ENCODE measurements around the gene RNF112. TPM values are rescaled to one million over a fixed set of nuclear protein-coding genes. Genes with fewer than 3 reads are reported as not detected.
"Not testable (repeated sequence)": the region's sequence is repeated elsewhere in the genome, so short reads cannot be mapped to it uniquely, and the experiment has no call there.

RNF112 gene
- total RNA-seq, 2 donors from 2014 or later = 2.8 to 8.3 TPM

DNA sequence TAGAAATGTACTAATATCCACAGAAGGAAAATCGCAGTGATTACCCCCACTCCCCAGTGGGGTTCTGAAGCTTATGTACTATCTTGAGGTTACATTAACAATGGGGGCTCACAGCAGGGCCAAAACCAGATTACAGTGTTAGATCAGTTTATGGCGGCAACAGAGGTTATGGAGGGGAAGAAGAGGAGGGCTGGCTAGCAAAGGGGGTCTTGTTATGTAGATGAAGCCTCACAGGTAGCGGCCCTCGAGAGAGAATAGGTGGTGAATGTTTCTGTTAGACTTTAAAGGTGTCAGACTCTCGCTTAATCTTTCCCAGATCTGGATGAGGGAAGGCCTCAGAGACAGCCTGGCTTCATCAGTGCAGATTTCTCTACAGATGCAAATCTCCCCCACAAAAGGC, 22.2 kb downstream of the RNF112 start:
- Histone ChIP-seq H3K4me3 (no peak overlapping the region), H3K4me1 (ENCODE audit: control insufficient read depth in 1 of 2, low read depth in 2 of 2) (no peaks in the 10 kb centered on the region), H3K27ac (no peak overlapping the region), H3K9me3 (no peaks in the 10 kb centered on the region), H3K27me3 (replicated peaks; ENCODE audit: insufficient read depth) (no peaks in the 10 kb centered on the region), H3K36me3 (no peaks in the 10 kb centered on the region)
- TF ChIP-seq, protein P1, sequence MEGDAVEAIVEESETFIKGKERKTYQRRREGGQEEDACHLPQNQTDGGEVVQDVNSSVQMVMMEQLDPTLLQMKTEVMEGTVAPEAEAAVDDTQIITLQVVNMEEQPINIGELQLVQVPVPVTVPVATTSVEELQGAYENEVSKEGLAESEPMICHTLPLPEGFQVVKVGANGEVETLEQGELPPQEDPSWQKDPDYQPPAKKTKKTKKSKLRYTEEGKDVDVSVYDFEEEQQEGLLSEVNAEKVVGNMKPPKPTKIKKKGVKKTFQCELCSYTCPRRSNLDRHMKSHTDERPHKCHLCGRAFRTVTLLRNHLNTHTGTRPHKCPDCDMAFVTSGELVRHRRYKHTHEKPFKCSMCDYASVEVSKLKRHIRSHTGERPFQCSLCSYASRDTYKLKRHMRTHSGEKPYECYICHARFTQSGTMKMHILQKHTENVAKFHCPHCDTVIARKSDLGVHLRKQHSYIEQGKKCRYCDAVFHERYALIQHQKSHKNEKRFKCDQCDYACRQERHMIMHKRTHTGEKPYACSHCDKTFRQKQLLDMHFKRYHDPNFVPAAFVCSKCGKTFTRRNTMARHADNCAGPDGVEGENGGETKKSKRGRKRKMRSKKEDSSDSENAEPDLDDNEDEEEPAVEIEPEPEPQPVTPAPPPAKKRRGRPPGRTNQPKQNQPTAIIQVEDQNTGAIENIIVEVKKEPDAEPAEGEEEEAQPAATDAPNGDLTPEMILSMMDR (IDR thresholded peaks at IDR 0.05) = no peak
- DNase-seq (ENCODE audit: low spot score) (no peak), ATAC-seq (ENCODE audit: insufficient number of reproducible peaks, low FRiP score, low read depth) (no peak)

DNA sequence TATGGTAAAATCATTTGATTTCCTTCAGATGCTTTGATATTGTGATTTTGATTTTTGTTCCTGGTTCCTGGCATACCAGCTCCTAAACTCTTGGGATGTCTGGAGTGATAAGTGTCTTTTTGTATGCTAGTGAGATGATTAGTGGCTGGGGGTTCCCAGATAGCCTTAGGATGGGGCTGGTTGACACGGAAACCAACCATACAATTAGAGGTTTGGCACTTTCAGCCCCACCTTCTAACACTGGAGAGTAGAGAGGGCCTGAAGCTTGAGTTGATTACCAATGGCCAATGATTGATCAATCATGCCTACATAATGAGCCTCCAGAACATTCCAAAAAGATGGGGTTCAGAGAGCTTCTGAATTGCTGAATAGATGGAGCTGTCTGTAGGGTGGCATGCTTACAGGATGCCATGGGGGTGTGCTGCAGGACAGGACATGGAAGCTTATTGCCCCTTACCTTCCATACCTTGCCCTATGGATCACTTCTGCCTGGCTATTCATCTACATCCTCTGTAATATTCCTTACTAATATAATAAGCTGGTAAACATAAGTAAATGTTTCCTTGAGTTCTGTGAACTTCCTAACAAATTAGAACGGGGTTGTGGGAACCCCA, 22.8 kb downstream of the RNF112 start:
- Histone ChIP-seq H3K36me3 (no peaks in the 10 kb centered on the region), H3K9me3 (no peaks in the 10 kb centered on the region), H3K4me1 (ENCODE audit: control insufficient read depth in 1 of 2, low read depth in 2 of 2) (no peaks in the 10 kb centered on the region), H3K27ac (no peak overlapping the region), H3K27me3 (replicated peaks; ENCODE audit: insufficient read depth) (no peaks in the 10 kb centered on the region), H3K4me3 (no peak overlapping the region)
- ATAC-seq (ENCODE audit: insufficient number of reproducible peaks, low FRiP score, low read depth) = no peak
- TF ChIP-seq, protein P1 (IDR thresholded peaks at IDR 0.05) = no peak
- DNase-seq (ENCODE audit: low spot score) = no peak

DNA sequence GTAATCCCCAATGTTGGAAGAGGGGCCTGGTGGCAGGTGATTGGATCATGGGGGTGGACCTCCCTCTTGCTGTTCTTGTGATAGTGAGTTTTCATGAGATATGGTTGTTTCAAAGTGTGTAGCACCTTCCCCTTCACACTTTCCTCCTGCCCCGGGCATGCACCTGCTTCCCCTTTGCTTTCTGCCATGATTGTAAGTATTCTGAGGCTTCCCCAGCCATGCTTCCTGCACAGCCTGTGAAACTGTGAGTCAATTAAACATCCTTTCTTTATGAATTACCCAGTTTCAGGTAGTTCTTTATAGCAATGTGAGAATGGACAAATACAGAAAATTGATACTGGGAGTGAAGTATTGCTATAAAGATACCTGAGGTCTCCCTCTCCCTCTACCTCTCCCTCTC, 29.4 kb downstream of the RNF112 start:
- ATAC-seq (ENCODE audit: insufficient number of reproducible peaks, low FRiP score, low read depth) (no peak), DNase-seq (ENCODE audit: low spot score) (no peak)
- TF ChIP-seq, protein P1 (IDR thresholded peaks at IDR 0.05) = no peak
- Histone ChIP-seq H3K4me3 (no peak overlapping the region), H3K36me3 (no peaks in the 10 kb centered on the region), H3K4me1 (ENCODE audit: control insufficient read depth in 1 of 2, low read depth in 2 of 2) (no peaks in the 10 kb centered on the region), H3K27ac (no peak overlapping the region), H3K27me3 (replicated peaks; ENCODE audit: insufficient read depth) (no peaks in the 10 kb centered on the region), H3K9me3 (no peaks in the 10 kb centered on the region)

DNA sequence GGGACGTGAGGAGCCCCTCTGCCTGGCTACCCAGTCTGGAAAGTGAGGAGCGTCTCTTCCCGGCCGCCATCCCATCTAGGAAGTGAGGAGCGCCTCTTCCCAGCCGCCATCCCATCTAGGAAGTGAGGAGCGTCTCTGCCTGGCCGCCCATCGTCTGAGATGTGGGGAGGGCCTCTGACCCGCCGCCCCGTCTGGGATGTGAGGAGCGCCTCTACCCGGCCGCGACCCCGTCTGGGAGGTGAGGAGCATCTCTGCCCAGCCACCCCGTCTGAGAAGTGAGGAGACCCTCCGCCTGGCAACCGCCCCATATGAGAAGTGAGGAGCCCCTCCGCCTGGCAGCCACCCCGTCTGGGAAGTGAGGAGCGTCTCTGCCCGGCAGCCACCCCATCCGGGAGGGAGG, 30.3 kb downstream of the RNF112 start:
- not testable (repeated sequence) for H3K4me3 ChIP-seq; H3K9me3 ChIP-seq; H3K36me3 ChIP-seq; DNase-seq (ENCODE audit: low spot score); H3K4me1 ChIP-seq (ENCODE audit: control insufficient read depth in 1 of 2, low read depth in 2 of 2); ATAC-seq (ENCODE audit: insufficient number of reproducible peaks, low FRiP score, low read depth); H3K27me3 ChIP-seq (replicated peaks; ENCODE audit: insufficient read depth); H3K27ac ChIP-seq

DNA sequence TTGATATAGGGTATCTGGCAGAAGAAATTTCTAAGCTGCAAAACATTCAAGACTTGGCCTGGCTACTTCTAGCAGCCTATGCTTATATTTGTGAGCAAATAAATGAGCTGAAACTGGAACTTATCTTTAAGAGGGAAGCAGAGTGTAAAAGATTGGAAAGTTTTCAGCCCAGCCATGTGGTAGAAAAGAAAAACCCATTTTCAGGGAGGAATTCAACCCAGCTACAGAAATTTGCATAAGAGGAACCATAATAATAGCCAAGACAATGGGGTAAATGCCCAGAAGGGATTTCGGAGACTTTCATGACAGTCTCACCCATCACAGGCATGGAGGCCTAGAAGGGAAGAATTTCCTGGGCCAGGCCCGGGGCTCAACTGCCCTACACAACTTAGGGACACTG, 31.7 kb downstream of the RNF112 start:
- ATAC-seq (ENCODE audit: insufficient number of reproducible peaks, low FRiP score, low read depth) (no peak), DNase-seq (ENCODE audit: low spot score) (no peak)
- H3K36me3 ChIP-seq = no peaks in the 10 kb centered on the region
- no peaks in the 10 kb centered on the region for H3K9me3 ChIP-seq
- no peak overlapping the region for H3K27ac ChIP-seq
- TF ChIP-seq, protein P1 (IDR thresholded peaks at IDR 0.05) = no peak
- H3K4me3 ChIP-seq = no peak overlapping the region
- H3K4me1 ChIP-seq (ENCODE audit: control insufficient read depth in 1 of 2, low read depth in 2 of 2) = peaks cover 10 to 14% of the 10 kb centered on the region in 2 donors
- no peaks in the 10 kb centered on the region for H3K27me3 ChIP-seq (replicated peaks; ENCODE audit: insufficient read depth)

DNA sequence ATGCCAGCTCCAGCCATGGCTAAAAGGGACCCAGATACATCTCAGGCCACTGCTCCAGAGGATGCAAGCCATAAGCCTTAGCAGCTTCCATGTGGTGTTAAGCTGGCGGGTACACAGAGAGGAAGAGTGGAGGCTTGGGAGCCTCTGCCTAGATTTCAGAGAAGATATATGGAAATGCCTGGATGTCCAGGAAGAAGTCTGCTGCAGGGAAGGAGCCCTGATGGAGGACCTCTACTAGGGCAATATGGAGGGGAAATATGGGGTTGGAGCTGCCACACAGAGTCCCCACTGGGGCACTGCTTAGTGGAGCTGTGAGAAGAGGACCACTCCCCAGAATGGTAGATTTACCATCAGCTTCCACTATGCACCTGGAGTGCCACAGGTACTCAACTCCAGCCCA, 32.1 kb downstream of the RNF112 start:
- H3K4me3 ChIP-seq = no peak overlapping the region
- ATAC-seq (ENCODE audit: insufficient number of reproducible peaks, low FRiP score, low read depth) = no peak
- TF ChIP-seq, protein P1 (IDR thresholded peaks at IDR 0.05) = no peak
- no peaks in the 10 kb centered on the region for H3K36me3 ChIP-seq
- H3K27ac ChIP-seq = no peak overlapping the region
- H3K27me3 ChIP-seq (replicated peaks; ENCODE audit: insufficient read depth) = no peaks in the 10 kb centered on the region
- H3K4me1 ChIP-seq (ENCODE audit: control insufficient read depth in 1 of 2, low read depth in 2 of 2) = peaks cover 14 to 18% of the 10 kb centered on the region in 2 donors
- H3K9me3 ChIP-seq = no peaks in the 10 kb centered on the region
- no peak for DNase-seq (ENCODE audit: low spot score)
